HepG2 (cell line): Measurements from ENCODE around the gene ATM. TPM values are rescaled to one million over a fixed set of nuclear protein-coding genes. Genes with fewer than 3 reads are reported as not detected.

ENCODE experiments used
- ARNTL ChIP-seq: sonication (generic); formaldehyde crosslinking; IDR thresholded peaks from 2 replicates; pipeline ENCODE4 v1.4.0; 2020; ENCODE audit warnings: mild to moderate bottlenecking, missing genetic modification reagents
- CBX5 ChIP-seq: sonication (generic); formaldehyde crosslinking; IDR thresholded peaks from 2 replicates; pipeline ENCODE4 v1.4.0; 2020; ENCODE audit warnings: missing genetic modification reagents, borderline replicate concordance
- CHCHD3 ChIP-seq: sonication (generic); formaldehyde crosslinking; IDR thresholded peaks from 2 replicates; pipeline ENCODE4 v1.8.0; 2022; ENCODE audit warnings: mild to moderate bottlenecking, missing genetic modification reagents, moderate library complexity
- KAT8 ChIP-seq: IDR thresholded peaks from 2 replicates; pipeline ENCODE4 v1.6.1; 2016; ENCODE audit warnings: missing genetic modification reagents, missing compliant biosample characterization
- MED1 ChIP-seq: sonication (generic); formaldehyde crosslinking; IDR thresholded peaks from 2 replicates; pipeline ENCODE4 v1.4.0; 2020; ENCODE audit warnings: missing genetic modification reagents
- MIXL1 ChIP-seq: IDR thresholded peaks from 2 replicates; pipeline ENCODE4 v1.6.1; 2016
- MTF2 ChIP-seq: sonication (generic); formaldehyde crosslinking; IDR thresholded peaks from 2 replicates; pipeline ENCODE4 v1.5.0; 2020; ENCODE audit warnings: missing genetic modification reagents, borderline replicate concordance
- NCOA2 ChIP-seq: sonication (generic); formaldehyde crosslinking; IDR thresholded peaks from 2 replicates; pipeline ENCODE4 v1.8.0; 2022; ENCODE audit warnings: inconsistent platforms
- RARA ChIP-seq: IDR thresholded peaks from 2 replicates; pipeline ENCODE4 v1.6.1; 2016; ENCODE audit warnings: missing genetic modification reagents, missing compliant biosample characterization
- RBFOX2 ChIP-seq: fragments of 200-400 bp; formaldehyde crosslinking; IDR thresholded peaks from 2 replicates; pipeline ENCODE4 v1.6.1; 2017; ENCODE audit warnings: low read depth, mild to moderate bottlenecking, low read length
- REPIN1 ChIP-seq: sonication (generic); formaldehyde crosslinking; IDR thresholded peaks from 2 replicates; pipeline ENCODE4 v1.8.0; 2022; ENCODE audit warnings: missing genetic modification reagents, low read depth, mild to moderate bottlenecking, borderline replicate concordance
- SMAD3 ChIP-seq: sonication (generic); formaldehyde crosslinking; IDR thresholded peaks from 2 replicates; pipeline ENCODE4 v1.4.0; 2020; ENCODE audit warnings: missing genetic modification reagents
- TOPORS ChIP-seq: sonication (generic); formaldehyde crosslinking; IDR thresholded peaks from 2 replicates; pipeline ENCODE4 v1.8.0; 2023; ENCODE audit warnings: mild to moderate bottlenecking, missing genetic modification reagents
- YEATS4 ChIP-seq: sonication (generic); formaldehyde crosslinking; IDR thresholded peaks from 2 replicates; pipeline ENCODE4 v1.4.0; 2020; ENCODE audit warnings: missing genetic modification reagents, borderline replicate concordance
- ZFX ChIP-seq: sonication (generic); formaldehyde crosslinking; IDR thresholded peaks from 2 replicates; pipeline ENCODE4 v1.4.0; 2020; ENCODE audit warnings: mild to moderate bottlenecking, low read depth, missing genetic modification reagents, moderate library complexity
- ZKSCAN5 ChIP-seq: sonication (generic); formaldehyde crosslinking; IDR thresholded peaks from 2 replicates; pipeline ENCODE4 v1.5.1; 2020; ENCODE audit warnings: mild to moderate bottlenecking, missing genetic modification reagents
- ZNF121 ChIP-seq: sonication (generic); formaldehyde crosslinking; IDR thresholded peaks from 2 replicates; pipeline ENCODE4 v1.5.0; 2020; ENCODE audit warnings: mild to moderate bottlenecking, missing genetic modification reagents
- ZNF263 ChIP-seq: sonication (generic); formaldehyde crosslinking; IDR thresholded peaks from 2 replicates; pipeline ENCODE4 v1.4.0; 2020; ENCODE audit warnings: missing genetic modification reagents
- ZNF816 ChIP-seq: sonication (generic); formaldehyde crosslinking; IDR thresholded peaks from 2 replicates; pipeline ENCODE4 v1.8.0; 2022; ENCODE audit warnings: missing genetic modification reagents, mild to moderate bottlenecking, borderline replicate concordance
- polyA plus RNA-seq, 8 experiments: library from polyadenylated mRNA; depleted of rRNA in 3 of 8; stranded (reverse) in 7 of 8; unstranded in 1 of 8; fragments of >200 nt; fragmentation: Illumina TruSeq in 4 of 8; extraction: Trizol in 4 of 8; gene quantifications; 2 replicates each; pipeline versions ENCODE4 v1.2.1 to v1.2.3, GENCODE V29; 2011 to 2016; ENCODE audit warnings: low read depth in 4 of 8, missing spikeins in 1 of 8, mixed read lengths in 1 of 8; ENCODE audit not compliant: insufficient read depth in 1 of 8
- total RNA-seq, 5 experiments: library from RNA; depleted of rRNA; stranded (reverse); fragments of >200 nt; fragmentation: Illumina TruSeq; extraction: Trizol; gene quantifications; 2 replicates each; pipeline ENCODE4 v1.2.3, GENCODE V29; 2016; ENCODE audit warnings: low read depth in 1 of 5
- TF ChIP-seq, protein P1 (sequence below): sonication (generic); formaldehyde crosslinking; IDR thresholded peaks from 2 replicates; pipeline ENCODE4 v1.4.0; 2020; ENCODE audit warnings: low read depth, mild to moderate bottlenecking, missing genetic modification reagents
- TF ChIP-seq, protein P2 (sequence below): sonication (generic); formaldehyde crosslinking; IDR thresholded peaks from 2 replicates; pipeline ENCODE4 v1.8.0; 2022; ENCODE audit warnings: missing genetic modification reagents, mild to moderate bottlenecking, inconsistent platforms, borderline replicate concordance
- TF ChIP-seq, protein P3 (sequence below): sonication (generic); formaldehyde crosslinking; IDR thresholded peaks from 2 replicates; pipeline ENCODE4 v1.4.0; 2020; ENCODE audit warnings: missing genetic modification reagents

Gene ATM
- total and polyA plus RNA-seq, 2 of the 13 experiments (the other 11 are each of a cell fraction or from before 2014, with no cell fraction given) = 40.0 to 71.6 TPM

GRCh38 chr11:108222574-108223347, at the start of gene ATM, which contains the start of gene NPAT (continued):
- TF ChIP-seq YEATS4 (peak; percentile 96), KAT8 (peak; percentile 87), MTF2 (no peak; the same call in 1 of the 2 replicates), REPIN1 (CRISPR knock-in tag) (peak; percentile 72; the same call in 1 of the 2 replicates), ZFX (CRISPR knock-in tag) (peak; percentile 57; the same call in 1 of the 2 replicates), SMAD3 (CRISPR knock-in tag) (0 out of 2 replicates have a peak, but pooled peaks have one; percentile 41), MIXL1 (CRISPR knock-in tag) (peak; percentile 44; the same call in 1 of the 2 replicates), ZNF816 (CRISPR knock-in tag) (peak; percentile 92; the same call in 1 of the 2 replicates), ZNF263 (CRISPR knock-in tag) (peak; percentile 94), ARNTL (CRISPR knock-in tag) (peak; percentile 81), CHCHD3 (CRISPR knock-in tag) (no peak), RBFOX2 (peak; percentile 88), ZNF121 (peak; percentile 75), RARA (CRISPR knock-in tag) (0 out of 2 replicates have a peak, but pooled peaks have one; percentile 15), CBX5 (CRISPR knock-in tag) (peak; percentile 83; the same call in 1 of the 2 replicates), ZKSCAN5 (CRISPR knock-in tag) (peak; percentile 74; the same call in 1 of the 2 replicates), MED1 (CRISPR knock-in tag) (peak; percentile 52), TOPORS (peak; percentile 61; the same call in 1 of the 2 replicates), NCOA2 (CRISPR knock-in tag) (peak; percentile 35; the same call in 1 of the 2 replicates)
- TF ChIP-seq, protein P1, sequence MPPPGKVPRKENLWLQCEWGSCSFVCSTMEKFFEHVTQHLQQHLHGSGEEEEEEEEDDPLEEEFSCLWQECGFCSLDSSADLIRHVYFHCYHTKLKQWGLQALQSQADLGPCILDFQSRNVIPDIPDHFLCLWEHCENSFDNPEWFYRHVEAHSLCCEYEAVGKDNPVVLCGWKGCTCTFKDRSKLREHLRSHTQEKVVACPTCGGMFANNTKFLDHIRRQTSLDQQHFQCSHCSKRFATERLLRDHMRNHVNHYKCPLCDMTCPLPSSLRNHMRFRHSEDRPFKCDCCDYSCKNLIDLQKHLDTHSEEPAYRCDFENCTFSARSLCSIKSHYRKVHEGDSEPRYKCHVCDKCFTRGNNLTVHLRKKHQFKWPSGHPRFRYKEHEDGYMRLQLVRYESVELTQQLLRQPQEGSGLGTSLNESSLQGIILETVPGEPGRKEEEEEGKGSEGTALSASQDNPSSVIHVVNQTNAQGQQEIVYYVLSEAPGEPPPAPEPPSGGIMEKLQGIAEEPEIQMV (CRISPR knock-in tag) = 0 out of 2 replicates have a peak, but pooled peaks have one; percentile 12
- TF ChIP-seq, protein P2, sequence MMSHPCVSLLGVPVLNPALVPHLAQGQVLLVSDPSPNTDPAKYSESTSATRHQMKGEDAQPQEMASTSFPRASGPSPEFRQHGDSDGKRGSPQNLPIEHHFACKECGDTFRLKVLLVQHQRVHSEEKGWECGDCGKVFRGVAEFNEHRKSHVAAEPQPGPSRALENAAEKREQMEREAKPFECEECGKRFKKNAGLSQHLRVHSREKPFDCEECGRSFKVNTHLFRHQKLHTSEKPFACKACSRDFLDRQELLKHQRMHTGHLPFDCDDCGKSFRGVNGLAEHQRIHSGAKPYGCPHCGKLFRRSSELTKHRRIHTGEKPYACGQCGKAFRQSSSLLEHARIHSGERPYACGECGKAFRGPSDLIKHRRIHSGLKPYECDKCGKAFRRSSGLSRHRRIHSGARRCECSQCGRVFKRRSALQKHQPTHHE (CRISPR knock-in tag) = peak; percentile 22; the same call in 1 of the 2 replicates
- TF ChIP-seq, protein P3, sequence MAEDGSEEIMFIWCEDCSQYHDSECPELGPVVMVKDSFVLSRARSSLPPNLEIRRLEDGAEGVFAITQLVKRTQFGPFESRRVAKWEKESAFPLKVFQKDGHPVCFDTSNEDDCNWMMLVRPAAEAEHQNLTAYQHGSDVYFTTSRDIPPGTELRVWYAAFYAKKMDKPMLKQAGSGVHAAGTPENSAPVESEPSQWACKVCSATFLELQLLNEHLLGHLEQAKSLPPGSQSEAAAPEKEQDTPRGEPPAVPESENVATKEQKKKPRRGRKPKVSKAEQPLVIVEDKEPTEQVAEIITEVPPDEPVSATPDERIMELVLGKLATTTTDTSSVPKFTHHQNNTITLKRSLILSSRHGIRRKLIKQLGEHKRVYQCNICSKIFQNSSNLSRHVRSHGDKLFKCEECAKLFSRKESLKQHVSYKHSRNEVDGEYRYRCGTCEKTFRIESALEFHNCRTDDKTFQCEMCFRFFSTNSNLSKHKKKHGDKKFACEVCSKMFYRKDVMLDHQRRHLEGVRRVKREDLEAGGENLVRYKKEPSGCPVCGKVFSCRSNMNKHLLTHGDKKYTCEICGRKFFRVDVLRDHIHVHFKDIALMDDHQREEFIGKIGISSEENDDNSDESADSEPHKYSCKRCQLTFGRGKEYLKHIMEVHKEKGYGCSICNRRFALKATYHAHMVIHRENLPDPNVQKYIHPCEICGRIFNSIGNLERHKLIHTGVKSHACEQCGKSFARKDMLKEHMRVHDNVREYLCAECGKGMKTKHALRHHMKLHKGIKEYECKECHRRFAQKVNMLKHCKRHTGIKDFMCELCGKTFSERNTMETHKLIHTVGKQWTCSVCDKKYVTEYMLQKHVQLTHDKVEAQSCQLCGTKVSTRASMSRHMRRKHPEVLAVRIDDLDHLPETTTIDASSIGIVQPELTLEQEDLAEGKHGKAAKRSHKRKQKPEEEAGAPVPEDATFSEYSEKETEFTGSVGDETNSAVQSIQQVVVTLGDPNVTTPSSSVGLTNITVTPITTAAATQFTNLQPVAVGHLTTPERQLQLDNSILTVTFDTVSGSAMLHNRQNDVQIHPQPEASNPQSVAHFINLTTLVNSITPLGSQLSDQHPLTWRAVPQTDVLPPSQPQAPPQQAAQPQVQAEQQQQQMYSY (CRISPR knock-in tag) = peak; percentile 51
